LoVo (cell line): ENCODE measurements around the gene PLEKHG7.

Experiments used
- DNase-seq: peaks from one replicate; pipeline ENCODE4 v3.0.0-alpha.2; 2016; ENCODE audit warnings: low spot score

Gene PLEKHG7

GRCh38 chr12:92803903-92804302 is 101.1 kb downstream of the PLEKHG7 start:
- DNase-seq: no peak

DNA sequence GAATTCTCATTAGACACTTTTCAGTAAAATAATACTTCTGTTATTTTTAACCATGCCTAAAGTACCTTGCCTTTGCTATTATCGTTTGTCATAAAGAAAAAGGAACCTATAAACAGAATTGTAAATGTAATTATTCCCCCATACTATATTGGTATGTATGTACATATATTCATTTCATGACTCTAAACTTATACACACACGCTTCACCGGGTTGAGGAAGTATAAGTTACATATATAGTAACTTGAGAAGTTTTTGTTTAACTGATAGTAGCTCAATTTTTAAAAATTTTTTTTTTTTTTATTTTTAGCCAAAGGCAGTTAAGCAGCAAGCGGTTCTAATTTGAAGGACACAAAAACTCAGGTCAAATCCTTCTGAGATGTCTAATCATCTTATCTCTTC is 107.6 kb downstream of the PLEKHG7 start:
- no peak for DNase-seq

GRCh38 chr12:92814584-92814983 is 111.8 kb downstream of the PLEKHG7 start:
- DNase-seq: no peak

- DNase-seq: no peak
These were observed 118.4 kb downstream of the PLEKHG7 start for GRCh38 chr12:92821142-92821541.
